CD14-positive monocyte (primary cell): ENCODE measurements around the gene DUSP3. TPM values are rescaled to one million over a fixed set of nuclear protein-coding genes. Genes with fewer than 3 reads are reported as not detected.

Experiments
- DNase-seq, 3 donors: peaks; one replicate each; pipeline ENCODE4 v3.0.0-alpha.2; 2011 to 2022
- H2AFZ ChIP-seq: 2 replicates; pipeline ENCODE4 v1.6.0; 2012; ENCODE audit warnings: mild to moderate bottlenecking, low read depth, low read length, inconsistent platforms; ENCODE audit not compliant: insufficient read depth, poor library complexity, severe bottlenecking
- H3K27ac ChIP-seq, 2 donors: 1 replicate in 1 of 2; 2 replicates in 1 of 2; pipeline ENCODE4 v1.5.1; 2012 to 2013; ENCODE audit warnings: low read length in 2 of 2, control low read depth in 1 of 2, inconsistent platforms in 1 of 2, low read depth in 1 of 2, mild to moderate bottlenecking in 1 of 2
- H3K27me3 ChIP-seq, 2 donors: one replicate each; pipeline versions ENCODE4 v1.6.0 to v1.6.1; 2011 to 2013; ENCODE audit warnings: low read length in 2 of 2; ENCODE audit not compliant: control insufficient read depth in 2 of 2, insufficient read depth in 2 of 2
- H3K36me3 ChIP-seq, 2 donors: replicated peaks in 1 of 2; 1 replicate in 1 of 2; 2 replicates in 1 of 2; pipeline versions ENCODE4 v1.5.1 to v1.6.1; 2012 to 2013; ENCODE audit warnings: low read length in 2 of 2, control low read depth in 1 of 2, inconsistent platforms in 1 of 2, mild to moderate bottlenecking in 1 of 2; ENCODE audit not compliant: insufficient read depth in 2 of 2, control insufficient read depth in 1 of 2
- H3K4me1 ChIP-seq, 2 donors: 1 replicate in 1 of 2; 2 replicates in 1 of 2; pipeline versions ENCODE4 v1.5.1 to v1.6.1; 2012 to 2013; ENCODE audit warnings: low read length in 2 of 2, control low read depth in 1 of 2, inconsistent platforms in 1 of 2, mild to moderate bottlenecking in 1 of 2, moderate library complexity in 1 of 2; ENCODE audit not compliant: insufficient read depth in 2 of 2, control insufficient read depth in 1 of 2
- H3K4me2 ChIP-seq: replicated peaks from 2 replicates; pipeline ENCODE3; 2012; ENCODE audit warnings: low read length, moderate library complexity, mild to moderate bottlenecking; ENCODE audit not compliant: poor library complexity, severe bottlenecking; ENCODE audit errors: extremely low read depth
- H3K4me3 ChIP-seq, 3 experiments: fragments of 200-600 bp in 1 of 3; sonication (generic) in 1 of 3; replicated peaks in 1 of 3; 1 replicate in 2 of 3; 2 replicates in 1 of 3; pipeline ENCODE4 v1.5.1; 2011 to 2013; ENCODE audit warnings: low read length in 3 of 3, mild to moderate bottlenecking in 3 of 3, control low read depth in 2 of 3, low read depth in 2 of 3, inconsistent platforms in 1 of 3, moderate library complexity in 1 of 3
- H3K79me2 ChIP-seq: 2 replicates; pipeline ENCODE4 v1.6.0; 2012; ENCODE audit warnings: mild to moderate bottlenecking, control low read depth, inconsistent platforms, low read length, moderate library complexity; ENCODE audit not compliant: insufficient read depth
- H3K9ac ChIP-seq: 2 replicates; pipeline ENCODE4 v1.6.0; 2017; ENCODE audit warnings: low read length, mild to moderate bottlenecking; ENCODE audit not compliant: insufficient read depth, poor library complexity, severe bottlenecking
- H3K9me3 ChIP-seq, 2 donors: replicated peaks in 1 of 2; 1 replicate in 1 of 2; 2 replicates in 1 of 2; pipeline versions ENCODE4 v1.5.1 to v1.6.1; 2012 to 2013; ENCODE audit warnings: low read length in 2 of 2, control low read depth in 1 of 2; ENCODE audit not compliant: control insufficient read depth in 1 of 2, insufficient read depth in 1 of 2
- H4K20me1 ChIP-seq: 2 replicates; pipeline ENCODE4 v1.6.0; 2012; ENCODE audit warnings: mild to moderate bottlenecking, low read length, control low read depth, moderate library complexity; ENCODE audit not compliant: insufficient read depth
- H3K27ac Mint-ChIP-seq, 7 donors: one replicate each; pipeline ENCODE4 v1.8.0; 2020; ENCODE audit warnings: mild to moderate bottlenecking in 7 of 7, mixed read lengths in 7 of 7, moderate library complexity in 6 of 7, inconsistent platforms in 2 of 7
- H3K27me3 Mint-ChIP-seq, 3 donors: one replicate each; pipeline ENCODE4 v1.8.0; 2021 to 2022; ENCODE audit warnings: low read depth in 3 of 3, mild to moderate bottlenecking in 3 of 3, mixed read lengths in 3 of 3, moderate library complexity in 3 of 3, inconsistent platforms in 1 of 3
- H3K36me3 Mint-ChIP-seq, 2 donors: one replicate each; pipeline ENCODE4 v1.8.0; 2020; ENCODE audit warnings: mixed read lengths in 2 of 2, inconsistent platforms in 1 of 2, mild to moderate bottlenecking in 1 of 2
- H3K4me1 Mint-ChIP-seq: one replicate; pipeline ENCODE4 v1.8.0; 2020; ENCODE audit warnings: mild to moderate bottlenecking, mixed read lengths
- H3K4me3 Mint-ChIP-seq, 2 donors: one replicate each; pipeline ENCODE4 v1.8.0; 2020; ENCODE audit warnings: mild to moderate bottlenecking in 2 of 2, mixed read lengths in 2 of 2, moderate library complexity in 1 of 2
- H3K9me3 Mint-ChIP-seq, 7 donors: one replicate each; pipeline ENCODE4 v1.8.0; 2020 to 2022; ENCODE audit warnings: mixed read lengths in 7 of 7, mild to moderate bottlenecking in 6 of 7, moderate library complexity in 6 of 7, inconsistent platforms in 2 of 7
- WGBS: methylation state at CpG from one replicate; pipeline ENCODE4 v1.1.5; 2013; ENCODE audit warnings: missing lambda C conversion rate; ENCODE audit not compliant: insufficient coverage; 5-methylcytosine and 5-hydroxymethylcytosine counted together
- intact Hi-C, 2 donors: fragments of 100-400 bp; cut with micrococcal nuclease; formaldehyde crosslinking; loops; one replicate each; pipeline versions ENCODE4 v1.15.0 to v1.15.1; 2023
- polyA plus RNA-seq, 3 donors: library from polyadenylated mRNA; depleted of rRNA in 1 of 3; unstranded in 2 of 3; stranded (reverse) in 1 of 3; fragments of 300-500 nt in 2 of 3; fragments of >200 nt in 1 of 3; fragmentation: Illumina TruSeq in 2 of 3; gene quantifications; 1 replicate in 2 of 3; 2 replicates in 1 of 3; pipeline ENCODE4 v1.2.3, GENCODE V29; 2012 to 2021
- TF ChIP-seq, protein P1 (sequence below): fragments of 200-600 bp; IDR thresholded peaks from one replicate; pipeline ENCODE4 v1.8.0; 2022; ENCODE audit warnings: antibody characterized with exemption, mild to moderate bottlenecking

The DUSP3 gene
- polyA plus RNA-seq, 3 donors, result 36.7 to 78.5 (median 58.9) TPM

DNA sequence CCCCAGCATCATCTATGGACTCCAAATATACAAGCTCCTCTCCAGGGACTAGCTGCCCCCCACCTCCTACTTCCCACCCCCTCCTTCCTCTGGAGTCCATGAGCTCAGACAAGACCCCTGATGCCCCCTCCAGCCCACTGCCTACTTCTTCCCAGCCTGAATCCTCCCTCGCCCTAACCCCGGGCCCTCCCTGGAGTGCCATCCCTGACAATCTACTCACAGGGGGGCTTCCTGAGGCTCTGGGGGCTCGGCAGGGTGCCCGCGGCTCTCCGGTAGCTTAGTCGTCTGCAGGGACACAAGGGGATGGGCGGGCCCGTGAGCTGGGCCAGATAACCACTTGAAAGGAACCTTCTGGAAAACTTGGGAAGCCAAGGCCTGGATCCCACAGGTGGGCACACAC, 39.0 kb upstream of the DUSP3 start:
- Mint-ChIP-seq H3K4me1 (peaks cover 18% of the 10 kb centered on the region), H3K36me3 (peaks cover 0 to 8% of the 10 kb centered on the region in 2 donors), H3K27ac (no peak overlapping the region), H3K27me3 (peaks cover 0 to 2% (median 0%) of the 10 kb centered on the region in 3 donors), H3K9me3 (no peaks in the 10 kb centered on the region), H3K4me3 (no peak overlapping the region)
- Histone ChIP-seq H3K4me3 (no peak overlapping the region), H3K27ac (no peak overlapping the region), H3K4me2 (no peak overlapping the region), H3K9me3 (no peaks in the 10 kb centered on the region), H3K4me1 (peaks cover 11 to 15% of the 10 kb centered on the region in 2 donors), H3K36me3 (no peaks in the 10 kb centered on the region), H3K79me2 (no peaks in the 10 kb centered on the region), H3K9ac (no peak overlapping the region), H3K27me3 (no peaks in the 10 kb centered on the region), H4K20me1 (no peaks in the 10 kb centered on the region), H2AFZ (no peak overlapping the region)
- TF ChIP-seq, protein P1, sequence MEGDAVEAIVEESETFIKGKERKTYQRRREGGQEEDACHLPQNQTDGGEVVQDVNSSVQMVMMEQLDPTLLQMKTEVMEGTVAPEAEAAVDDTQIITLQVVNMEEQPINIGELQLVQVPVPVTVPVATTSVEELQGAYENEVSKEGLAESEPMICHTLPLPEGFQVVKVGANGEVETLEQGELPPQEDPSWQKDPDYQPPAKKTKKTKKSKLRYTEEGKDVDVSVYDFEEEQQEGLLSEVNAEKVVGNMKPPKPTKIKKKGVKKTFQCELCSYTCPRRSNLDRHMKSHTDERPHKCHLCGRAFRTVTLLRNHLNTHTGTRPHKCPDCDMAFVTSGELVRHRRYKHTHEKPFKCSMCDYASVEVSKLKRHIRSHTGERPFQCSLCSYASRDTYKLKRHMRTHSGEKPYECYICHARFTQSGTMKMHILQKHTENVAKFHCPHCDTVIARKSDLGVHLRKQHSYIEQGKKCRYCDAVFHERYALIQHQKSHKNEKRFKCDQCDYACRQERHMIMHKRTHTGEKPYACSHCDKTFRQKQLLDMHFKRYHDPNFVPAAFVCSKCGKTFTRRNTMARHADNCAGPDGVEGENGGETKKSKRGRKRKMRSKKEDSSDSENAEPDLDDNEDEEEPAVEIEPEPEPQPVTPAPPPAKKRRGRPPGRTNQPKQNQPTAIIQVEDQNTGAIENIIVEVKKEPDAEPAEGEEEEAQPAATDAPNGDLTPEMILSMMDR, result no peak
- DNase-seq, result no peak
- intact Hi-C loops, result no loop called here
- WGBS, result 99% methylated on average over 9 of the region's 9 CpGs

DNA sequence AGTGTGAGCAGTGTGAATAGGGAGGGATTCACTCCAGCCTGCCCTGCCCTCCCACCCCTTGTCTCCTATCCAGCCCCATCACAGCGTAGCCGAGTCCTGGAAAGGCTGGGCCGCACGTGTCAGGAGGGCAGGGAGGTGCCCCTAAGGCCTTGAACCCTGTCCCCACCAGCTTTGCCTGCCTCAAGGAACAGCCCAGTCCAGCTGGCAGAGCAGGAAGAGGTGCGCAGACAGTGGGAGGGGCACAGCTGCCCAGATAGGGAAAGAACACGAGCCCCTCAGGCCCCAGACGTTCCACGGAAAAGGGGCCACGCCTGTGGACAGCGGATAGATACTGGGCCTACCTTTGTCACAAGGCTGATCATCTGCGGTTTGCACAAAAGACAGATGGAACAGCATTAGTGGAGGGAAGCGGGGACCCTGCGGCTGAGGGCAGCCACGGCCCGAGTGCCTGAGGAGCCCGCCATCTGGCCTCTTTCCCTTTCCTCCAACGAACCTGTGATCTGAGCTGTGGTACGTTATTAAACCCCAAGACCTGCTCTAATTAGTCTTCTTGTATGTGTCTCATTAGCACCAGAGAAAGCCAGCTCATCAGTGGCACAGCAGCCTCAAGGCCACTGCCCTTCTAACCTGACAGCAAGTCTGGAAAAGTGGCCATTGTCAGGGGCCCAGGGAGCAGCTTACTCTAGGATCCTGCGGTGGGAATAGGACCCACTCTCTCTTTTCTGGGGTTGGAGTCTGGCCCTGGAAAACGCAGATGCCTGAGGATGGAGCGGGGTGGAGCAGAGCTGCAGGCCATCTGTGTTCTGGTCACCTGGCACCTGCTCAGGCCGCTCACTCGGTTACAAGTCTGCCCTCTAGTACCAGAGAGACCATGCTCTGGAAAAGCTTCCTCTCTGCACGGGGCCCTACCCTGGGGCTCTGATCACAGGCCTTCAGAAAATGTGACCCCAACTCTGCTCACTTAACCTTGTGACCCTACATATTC, 37.9 kb upstream of the DUSP3 start:
- Mint-ChIP-seq H3K27ac (peak overlapping the region in 1 of 7 donors; percentile 60), H3K4me1 (peaks cover 18% of the 10 kb centered on the region), H3K4me3 (no peak overlapping the region), H3K36me3 (peaks cover 0 to 8% of the 10 kb centered on the region in 2 donors), H3K9me3 (no peaks in the 10 kb centered on the region), H3K27me3 (peaks cover 0 to 3% (median 2%) of the 10 kb centered on the region in 3 donors)
- 91% methylated on average over 21 of the region's 24 CpGs for WGBS
- Histone ChIP-seq H3K4me1 (peaks cover 11 to 15% of the 10 kb centered on the region in 2 donors), H2AFZ (no peak overlapping the region), H3K9ac (no peak overlapping the region), H3K4me2 (no peak overlapping the region), H3K4me3 (no peak overlapping the region), H3K36me3 (no peaks in the 10 kb centered on the region), H3K79me2 (no peaks in the 10 kb centered on the region), H4K20me1 (no peaks in the 10 kb centered on the region), H3K27ac (no peak overlapping the region), H3K27me3 (no peaks in the 10 kb centered on the region), H3K9me3 (no peaks in the 10 kb centered on the region)
- intact Hi-C loops, result no loop called here
- TF ChIP-seq, protein P1, result no peak
- no peak for DNase-seq
